Suprapubic skin (tissue), 4 donors: ENCODE data around the gene SLIT1.

Experiments used
- POLR2A ChIP-seq, 2 donors: fragments of 450-650 bp; IDR thresholded peaks; one replicate each; pipeline ENCODE4 v1.6.1; 2017; ENCODE audit warnings: antibody characterized with exemption in 2 of 2, mild to moderate bottlenecking in 2 of 2, moderate library complexity in 2 of 2
- POLR2AphosphoS5 ChIP-seq, 3 donors: sonication (generic); formaldehyde crosslinking; IDR thresholded peaks; one replicate each; pipeline ENCODE4 v1.6.1; 2017; ENCODE audit warnings: antibody characterized with exemption in 3 of 3
- TF ChIP-seq, protein P1 (sequence below), 2 donors: fragments of 200-600 bp in 1 of 2; fragments of 450-650 bp in 1 of 2; sonication (generic) in 1 of 2; IDR thresholded peaks; one replicate each; pipeline ENCODE4 v1.5.1; 2016 to 2019; ENCODE audit warnings: antibody characterized with exemption in 2 of 2, mild to moderate bottlenecking in 1 of 2, moderate library complexity in 1 of 2

DNA sequence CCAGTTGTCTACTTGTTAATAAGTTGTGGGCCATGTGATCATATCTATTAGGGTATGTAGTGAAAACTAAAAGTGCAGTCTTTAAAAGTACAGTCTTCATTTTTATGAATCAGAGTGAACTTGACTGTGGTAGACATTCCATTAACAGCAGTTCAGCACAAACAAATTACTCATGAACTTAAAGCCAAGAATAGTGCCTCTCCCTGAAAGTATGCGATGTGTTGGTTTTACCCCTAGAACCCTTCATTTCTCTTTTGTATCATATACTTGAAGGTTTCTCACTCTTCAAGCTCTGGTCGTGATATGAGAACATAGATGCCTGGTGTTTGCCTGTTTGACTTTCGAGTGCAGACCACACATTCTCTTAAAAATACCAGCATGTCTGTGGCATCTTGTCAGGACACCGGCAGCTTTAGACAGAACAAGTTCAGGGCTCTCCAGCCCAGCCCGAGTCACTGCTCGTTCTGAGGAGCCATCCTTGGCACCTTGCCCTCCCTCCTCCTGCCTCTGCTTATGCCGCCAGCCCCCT is 194.4 kb downstream of the SLIT1 start:
- TF ChIP-seq, protein P1, sequence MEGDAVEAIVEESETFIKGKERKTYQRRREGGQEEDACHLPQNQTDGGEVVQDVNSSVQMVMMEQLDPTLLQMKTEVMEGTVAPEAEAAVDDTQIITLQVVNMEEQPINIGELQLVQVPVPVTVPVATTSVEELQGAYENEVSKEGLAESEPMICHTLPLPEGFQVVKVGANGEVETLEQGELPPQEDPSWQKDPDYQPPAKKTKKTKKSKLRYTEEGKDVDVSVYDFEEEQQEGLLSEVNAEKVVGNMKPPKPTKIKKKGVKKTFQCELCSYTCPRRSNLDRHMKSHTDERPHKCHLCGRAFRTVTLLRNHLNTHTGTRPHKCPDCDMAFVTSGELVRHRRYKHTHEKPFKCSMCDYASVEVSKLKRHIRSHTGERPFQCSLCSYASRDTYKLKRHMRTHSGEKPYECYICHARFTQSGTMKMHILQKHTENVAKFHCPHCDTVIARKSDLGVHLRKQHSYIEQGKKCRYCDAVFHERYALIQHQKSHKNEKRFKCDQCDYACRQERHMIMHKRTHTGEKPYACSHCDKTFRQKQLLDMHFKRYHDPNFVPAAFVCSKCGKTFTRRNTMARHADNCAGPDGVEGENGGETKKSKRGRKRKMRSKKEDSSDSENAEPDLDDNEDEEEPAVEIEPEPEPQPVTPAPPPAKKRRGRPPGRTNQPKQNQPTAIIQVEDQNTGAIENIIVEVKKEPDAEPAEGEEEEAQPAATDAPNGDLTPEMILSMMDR (IDR thresholded peaks at IDR 0.05), result no peak
- TF ChIP-seq POLR2AphosphoS5 (IDR thresholded peaks at IDR 0.05), result no peak
- TF ChIP-seq POLR2A (IDR thresholded peaks at IDR 0.05), result no peak
